GM13976 (cell line): ENCODE measurements around the gene DEGS2.

Experiments used
- DNase-seq: peaks from one replicate; pipeline ENCODE4 v3.0.0; 2012; ENCODE audit warnings: low spot score
- in situ Hi-C: fragments of 300-500 bp; cut with MboI; formaldehyde crosslinking; loops from one replicate; pipeline ENCODE4 v1.12.0; 2022; ENCODE audit warnings: low sequenced_read_pairs, mixed read lengths, inconsistent platforms; ENCODE audit not compliant: unreplicated experiment
- TF ChIP-seq, protein P1 (sequence below): IDR thresholded peaks from 2 replicates; pipeline ENCODE4 v1.5.1; 2012; ENCODE audit warnings: borderline replicate concordance, mild to moderate bottlenecking; ENCODE audit not compliant: insufficient read depth; ENCODE audit errors: extremely low read depth, missing control alignments, control extremely low read depth

The DEGS2 gene

GRCh38 chr14:100138082-100138787 lies 21.2 kb downstream of the DEGS2 start:
- DNase-seq = peak; percentile 64
- in situ Hi-C loops = no loop called here
- TF ChIP-seq, protein P1, sequence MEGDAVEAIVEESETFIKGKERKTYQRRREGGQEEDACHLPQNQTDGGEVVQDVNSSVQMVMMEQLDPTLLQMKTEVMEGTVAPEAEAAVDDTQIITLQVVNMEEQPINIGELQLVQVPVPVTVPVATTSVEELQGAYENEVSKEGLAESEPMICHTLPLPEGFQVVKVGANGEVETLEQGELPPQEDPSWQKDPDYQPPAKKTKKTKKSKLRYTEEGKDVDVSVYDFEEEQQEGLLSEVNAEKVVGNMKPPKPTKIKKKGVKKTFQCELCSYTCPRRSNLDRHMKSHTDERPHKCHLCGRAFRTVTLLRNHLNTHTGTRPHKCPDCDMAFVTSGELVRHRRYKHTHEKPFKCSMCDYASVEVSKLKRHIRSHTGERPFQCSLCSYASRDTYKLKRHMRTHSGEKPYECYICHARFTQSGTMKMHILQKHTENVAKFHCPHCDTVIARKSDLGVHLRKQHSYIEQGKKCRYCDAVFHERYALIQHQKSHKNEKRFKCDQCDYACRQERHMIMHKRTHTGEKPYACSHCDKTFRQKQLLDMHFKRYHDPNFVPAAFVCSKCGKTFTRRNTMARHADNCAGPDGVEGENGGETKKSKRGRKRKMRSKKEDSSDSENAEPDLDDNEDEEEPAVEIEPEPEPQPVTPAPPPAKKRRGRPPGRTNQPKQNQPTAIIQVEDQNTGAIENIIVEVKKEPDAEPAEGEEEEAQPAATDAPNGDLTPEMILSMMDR = no peak

DNA sequence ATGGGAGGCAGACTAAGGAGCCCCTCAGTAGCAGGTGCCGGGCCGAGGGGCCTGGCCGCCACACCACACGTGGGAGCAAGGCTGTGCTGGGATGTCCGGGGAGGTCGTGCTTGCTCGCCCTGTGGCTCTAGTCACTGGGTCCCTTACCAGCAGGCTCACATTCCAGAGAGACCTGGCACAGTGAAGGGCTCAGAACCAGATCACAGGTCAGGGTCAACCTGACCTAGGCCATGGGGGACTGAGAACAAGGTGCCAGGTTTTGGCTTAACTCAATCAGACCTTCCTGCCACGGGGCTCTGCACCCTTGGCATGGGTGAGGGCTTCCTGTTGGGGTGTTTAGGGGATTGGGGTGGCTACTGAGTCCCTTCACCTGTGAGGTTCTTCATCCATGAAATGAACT lies 22.3 kb downstream of the DEGS2 start:
- in situ Hi-C loops = no loop called here

GRCh38 chr14:100135784-100136183 lies 23.7 kb downstream of the DEGS2 start:
- in situ Hi-C loops = no loop called here
- no peak for DNase-seq
- TF ChIP-seq, protein P1 = no peak

More for the DNA sequence above, 22.3 kb downstream of the DEGS2 start:
- TF ChIP-seq, protein P1 = no peak
- no peak for DNase-seq

DNA sequence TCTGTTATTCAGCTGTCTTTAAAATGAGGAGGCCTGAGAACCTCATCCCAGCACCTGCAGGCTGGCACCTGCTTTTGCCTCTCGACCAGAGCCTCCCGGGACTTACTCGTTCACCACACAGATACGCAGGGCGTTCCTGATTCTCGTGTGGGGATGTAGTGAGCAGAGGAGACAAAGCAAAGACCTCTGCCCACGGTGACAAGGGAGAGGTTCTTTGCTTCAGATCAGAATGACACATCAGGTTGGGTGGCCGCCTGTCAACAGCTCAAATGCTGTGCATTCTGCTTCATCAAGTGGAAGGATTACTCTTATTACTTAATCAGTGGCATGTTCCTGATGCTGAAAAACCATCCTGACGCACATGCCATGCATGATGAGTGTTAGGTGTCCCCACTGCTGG lies 24.4 kb downstream of the DEGS2 start:
- no peak for DNase-seq
- TF ChIP-seq, protein P1 = no peak
- in situ Hi-C loops = no loop called here

DNA sequence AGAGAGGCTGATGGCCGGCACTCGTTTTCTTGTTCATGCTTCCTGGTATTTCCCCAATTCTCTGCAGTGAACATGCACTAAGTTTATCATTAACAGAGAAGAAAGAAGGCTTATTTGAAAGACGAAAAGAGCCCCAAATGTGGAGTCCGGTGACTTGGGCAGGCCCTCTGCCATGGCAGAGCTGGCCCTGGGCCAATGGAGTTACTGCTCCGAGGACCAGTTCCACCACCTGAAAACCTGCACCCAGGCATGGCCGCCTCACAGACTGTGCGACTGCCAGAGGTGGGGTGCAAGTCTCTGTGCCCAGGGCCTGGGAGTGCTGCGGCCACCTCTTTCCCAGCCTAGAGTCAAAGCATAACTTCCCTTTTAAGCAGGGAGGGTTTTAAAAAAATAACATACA lies 24.9 kb downstream of the DEGS2 start:
- in situ Hi-C loops = no loop called here
- TF ChIP-seq, protein P1 = no peak
- no peak for DNase-seq

- TF ChIP-seq, protein P1 = no peak
- in situ Hi-C loops = no loop called here
- DNase-seq = no peak
These were observed 26.4 kb downstream of the DEGS2 start for GRCh38 chr14:100132903-100133510.
